Fibroblast of villous mesenchyme (primary cell): Measurements from ENCODE around the gene RERE. TPM values are rescaled to one million over a fixed set of nuclear protein-coding genes. Genes with fewer than 3 reads are reported as not detected.

ENCODE experiments used
- DNase-seq: peaks from one replicate; pipeline ENCODE4 v3.0.0-alpha.2; 2010; ENCODE audit warnings: low read depth
- H3K4me3 ChIP-seq: 2 replicates; pipeline ENCODE4 v1.5.1; 2011; ENCODE audit warnings: low read depth, mild to moderate bottlenecking, low read length
- total RNA-seq: library from RNA; depleted of rRNA; stranded (reverse); fragments of >200 nt; gene quantifications from 2 replicates; pipeline ENCODE4 v1.2.3, GENCODE V29; 2012
- TF ChIP-seq, protein P1 (sequence below): IDR thresholded peaks from 2 replicates; pipeline ENCODE4 v1.5.1; 2012; ENCODE audit warnings: low read depth, mild to moderate bottlenecking, low read length; ENCODE audit not compliant: insufficient read depth

Gene RERE
- total RNA-seq, 1 donor = 51.4 TPM

DNA sequence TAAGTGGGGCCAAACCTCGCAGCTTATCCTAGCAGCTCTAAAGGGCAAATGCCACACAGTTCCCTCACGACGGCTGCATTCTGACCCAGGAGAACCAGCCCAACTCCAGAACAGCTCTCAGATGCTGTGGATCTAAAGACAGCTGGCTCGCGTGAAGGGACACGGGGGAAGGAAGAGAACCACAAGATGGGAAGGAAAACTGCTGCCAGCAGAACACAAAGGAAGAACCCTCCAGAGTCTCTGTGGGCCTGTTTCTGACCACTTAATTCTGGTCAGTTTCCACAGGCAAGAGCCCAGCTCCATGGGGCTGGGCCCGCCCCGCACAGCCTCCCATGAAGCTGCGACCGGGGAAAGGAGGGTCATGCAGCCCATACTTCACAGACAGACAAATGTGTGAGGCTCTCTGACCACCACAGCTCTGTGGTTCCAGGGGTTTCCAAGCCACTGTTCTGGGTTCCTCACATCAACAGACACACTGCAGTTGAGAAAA, 438.4 kb downstream of the RERE start:
- H3K4me3 ChIP-seq = no peak overlapping the region
- no peak for DNase-seq
- TF ChIP-seq, protein P1, sequence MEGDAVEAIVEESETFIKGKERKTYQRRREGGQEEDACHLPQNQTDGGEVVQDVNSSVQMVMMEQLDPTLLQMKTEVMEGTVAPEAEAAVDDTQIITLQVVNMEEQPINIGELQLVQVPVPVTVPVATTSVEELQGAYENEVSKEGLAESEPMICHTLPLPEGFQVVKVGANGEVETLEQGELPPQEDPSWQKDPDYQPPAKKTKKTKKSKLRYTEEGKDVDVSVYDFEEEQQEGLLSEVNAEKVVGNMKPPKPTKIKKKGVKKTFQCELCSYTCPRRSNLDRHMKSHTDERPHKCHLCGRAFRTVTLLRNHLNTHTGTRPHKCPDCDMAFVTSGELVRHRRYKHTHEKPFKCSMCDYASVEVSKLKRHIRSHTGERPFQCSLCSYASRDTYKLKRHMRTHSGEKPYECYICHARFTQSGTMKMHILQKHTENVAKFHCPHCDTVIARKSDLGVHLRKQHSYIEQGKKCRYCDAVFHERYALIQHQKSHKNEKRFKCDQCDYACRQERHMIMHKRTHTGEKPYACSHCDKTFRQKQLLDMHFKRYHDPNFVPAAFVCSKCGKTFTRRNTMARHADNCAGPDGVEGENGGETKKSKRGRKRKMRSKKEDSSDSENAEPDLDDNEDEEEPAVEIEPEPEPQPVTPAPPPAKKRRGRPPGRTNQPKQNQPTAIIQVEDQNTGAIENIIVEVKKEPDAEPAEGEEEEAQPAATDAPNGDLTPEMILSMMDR = no peak

DNA sequence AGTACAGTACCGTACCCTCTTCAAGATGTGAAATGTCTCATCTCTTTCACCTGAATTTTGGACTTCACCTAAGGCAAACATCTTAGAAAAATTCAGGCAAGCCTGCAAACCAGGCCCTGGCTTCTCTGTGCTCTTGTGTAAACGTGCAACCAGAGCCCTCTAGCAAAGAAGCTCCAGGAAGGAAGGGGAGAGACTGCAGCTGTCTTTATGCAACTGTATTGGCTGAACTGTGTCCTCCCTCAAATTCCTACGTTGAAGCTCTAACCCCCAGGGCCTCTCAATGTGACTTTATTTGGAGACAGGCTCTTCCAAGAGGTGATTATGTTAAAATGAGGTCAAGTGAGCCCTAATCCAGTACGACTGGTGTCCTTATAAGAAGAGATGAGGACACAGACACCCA, 439.3 kb downstream of the RERE start:
- DNase-seq = peak; percentile 86
- H3K4me3 ChIP-seq = no peak overlapping the region
- TF ChIP-seq, protein P1 = no peak

DNA sequence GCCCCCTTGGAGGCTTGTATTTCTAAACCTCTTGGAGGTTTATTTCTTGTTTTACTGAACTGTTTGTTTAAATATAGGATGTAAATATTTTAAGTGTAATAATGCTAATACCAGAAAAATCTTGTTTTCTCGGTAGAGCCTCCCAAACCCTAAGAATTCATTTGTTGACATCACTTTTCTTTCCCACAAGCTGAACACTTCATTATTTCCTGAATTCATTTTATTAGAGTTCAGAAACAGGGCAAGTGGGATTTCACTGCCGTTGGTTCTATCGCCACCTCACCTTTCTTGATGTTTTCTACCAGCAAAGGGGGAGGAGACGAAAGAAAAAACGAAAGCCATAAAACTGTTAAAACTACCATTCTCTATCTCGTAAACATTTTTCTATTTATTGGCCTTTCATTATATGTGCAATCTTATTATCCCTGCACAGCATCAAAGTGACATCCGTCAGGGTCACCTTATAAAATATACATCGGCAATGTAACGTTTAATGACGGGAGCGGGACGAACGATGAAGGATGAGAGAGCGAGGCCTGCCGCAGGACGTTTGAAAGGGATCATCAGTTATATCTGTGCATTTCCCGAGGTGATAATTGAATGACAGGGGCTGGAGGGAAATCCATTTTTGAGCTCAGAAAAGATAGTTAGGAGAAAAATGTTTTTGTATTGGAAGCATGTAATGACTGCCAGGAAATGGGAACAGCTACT, 440.0 kb downstream of the RERE start:
- TF ChIP-seq, protein P1 = no peak
- H3K4me3 ChIP-seq = peak overlapping the region; percentile 10
- DNase-seq = peak; percentile 54

DNA sequence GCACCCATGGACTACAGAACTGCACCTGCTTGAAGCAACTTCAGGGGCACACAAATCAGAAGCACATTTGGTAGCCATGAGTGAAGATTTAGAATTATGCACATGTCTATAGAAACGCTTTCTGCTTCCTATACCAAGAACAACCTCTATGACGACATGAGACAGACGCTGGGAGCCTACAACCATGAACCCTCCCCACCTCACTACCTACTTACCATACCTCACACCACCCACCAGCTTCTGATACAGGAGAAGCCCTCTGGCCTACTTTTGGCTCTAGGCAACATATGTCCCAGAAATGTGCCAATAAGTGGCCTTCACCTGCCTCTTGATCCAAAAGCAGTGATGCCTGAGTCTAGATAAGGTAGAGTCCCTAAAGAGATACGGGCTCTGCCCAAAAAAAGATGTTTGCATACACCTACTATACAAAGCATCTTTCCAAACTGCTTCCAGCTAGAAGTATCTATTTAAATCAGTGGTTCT, 441.0 kb downstream of the RERE start:
- H3K4me3 ChIP-seq = no peak overlapping the region
- DNase-seq = no peak
- TF ChIP-seq, protein P1 = no peak

DNA sequence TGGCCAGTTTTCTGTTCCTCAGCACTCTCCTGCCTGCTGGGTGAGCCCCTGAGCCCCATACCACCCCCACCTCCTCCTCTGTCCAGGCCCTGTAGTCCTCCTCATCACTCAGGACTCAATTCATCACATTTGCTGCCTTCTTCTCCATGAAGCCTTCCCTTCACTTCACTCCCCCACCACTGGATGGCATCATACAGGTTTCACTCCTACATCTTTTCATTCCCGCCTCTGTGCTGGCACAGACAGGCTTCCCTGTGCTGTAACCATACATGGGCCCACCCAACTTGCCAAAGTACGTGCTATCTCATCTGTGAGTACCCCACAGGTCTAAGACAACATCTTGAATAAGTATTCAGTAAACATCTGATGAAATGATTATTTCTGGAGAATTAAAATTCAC, 442.6 kb downstream of the RERE start:
- TF ChIP-seq, protein P1 = peak; percentile 52
- DNase-seq = no peak
- H3K4me3 ChIP-seq = no peak overlapping the region

DNA sequence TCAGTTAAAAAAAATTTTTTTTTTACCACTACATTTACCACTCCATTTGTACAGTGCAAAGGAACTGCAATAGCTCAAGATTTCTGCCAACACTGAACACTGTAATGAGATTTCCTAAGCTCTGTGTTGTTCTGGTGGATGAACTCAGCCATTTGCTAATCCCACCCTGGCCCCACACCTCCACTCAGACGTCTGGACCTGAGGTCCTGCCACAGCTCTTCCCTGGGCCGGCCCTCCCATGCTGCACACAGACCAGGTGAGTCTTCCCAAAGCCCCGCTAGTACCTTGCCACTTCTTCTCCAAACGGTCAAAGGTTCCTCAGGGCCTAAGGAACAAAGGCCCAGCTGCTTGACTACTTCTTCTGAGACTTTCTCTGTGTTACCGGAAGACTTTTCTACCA, 443.1 kb downstream of the RERE start:
- no peak for DNase-seq
- TF ChIP-seq, protein P1 = no peak
- no peak overlapping the region for H3K4me3 ChIP-seq
